GM12878 (cell line): ENCODE measurements around the gene PAK6. TPM values are rescaled to one million over a fixed set of nuclear protein-coding genes. Genes with fewer than 3 reads are reported as not detected.

Experiments used
- ATAC-seq: fragments of 200-7000 bp; cut with Tn5 transposase; 3 replicates; pipeline ENCODE4 v1.9.1; 2020; ENCODE audit warnings: mild to moderate bottlenecking, moderate library complexity
- BruUV-seq: library from RNA; stranded (reverse); fragments of 400-500 nt; replicated peaks from 2 replicates; lab custom pipeline; 2021; lab: Mats Ljungman, UMichigan
- CTCF ChIA-PET: fragments of 300-600 bp; sonication (Branson Sonifier 250); formaldehyde crosslinking; extraction: SDS; loops from one replicate; lab custom pipeline; 2021; ENCODE audit warnings: inconsistent platforms; lab: Yijun Ruan, JAX
- POLR2A ChIA-PET: fragments of 350-600 bp; formaldehyde crosslinking; extraction: SDS; loops from one replicate; lab custom pipeline; 2021; ENCODE audit warnings: inconsistent platforms; lab: Charles Lee
- RAD21 ChIA-PET: fragments of 300-600 bp; sonication (Branson Sonifier 250); formaldehyde crosslinking; loops from one replicate; lab custom pipeline; 2023; ENCODE audit warnings: antibody characterized with exemption; ENCODE audit not compliant: unreplicated experiment; lab: Charles Lee
- SMC1A ChIA-PET: fragments of 300-600 bp; sonication (Branson Sonifier 250); formaldehyde crosslinking; loops from one replicate; lab custom pipeline; 2023; ENCODE audit not compliant: unreplicated experiment, uncharacterized antibody; lab: Charles Lee
- DNase-seq: peaks from one replicate; pipeline ENCODE4 v3.0.0-alpha.2; 2011; ENCODE audit warnings: low read depth, low spot score
- FAIRE-seq: peaks from 3 replicates; lab custom pipeline; 2011; peaks lifted over from hg19 to GRCh38; lab: Jason Lieb, UNC
- H2AFZ ChIP-seq: 2 replicates; pipeline ENCODE4 v1.6.0; 2011; ENCODE audit warnings: low read depth, low read length, control low read depth; ENCODE audit not compliant: control insufficient read depth
- H3K27ac ChIP-seq: 2 replicates; pipeline ENCODE4 v1.5.1; 2011; ENCODE audit warnings: control low read depth; ENCODE audit not compliant: control insufficient read depth, insufficient read depth
- H3K27me3 ChIP-seq, 2 experiments: replicated peaks in 1 of 2; 2 replicates each; pipeline versions ENCODE4 v1.6.0 to v1.6.1; 2011; ENCODE audit warnings: low read length in 1 of 2; ENCODE audit not compliant: control insufficient read depth in 2 of 2, insufficient read depth in 2 of 2
- H3K36me3 ChIP-seq, 2 experiments: 2 replicates each; pipeline ENCODE4 v1.5.1; 2011; ENCODE audit warnings: low read length in 1 of 2; ENCODE audit not compliant: control insufficient read depth in 2 of 2, insufficient read depth in 2 of 2
- H3K4me1 ChIP-seq: 2 replicates; pipeline ENCODE4 v1.6.1; 2011; ENCODE audit warnings: mild to moderate bottlenecking, low read length, moderate library complexity, mixed read lengths; ENCODE audit not compliant: control insufficient read depth, insufficient read depth
- H3K4me2 ChIP-seq: 2 replicates; pipeline ENCODE4 v1.6.0; 2011; ENCODE audit warnings: control low read depth; ENCODE audit not compliant: control insufficient read depth, insufficient read depth
- H3K4me3 ChIP-seq: fragments of 200-600 bp; sonication (generic); 2 replicates; pipeline ENCODE4 v1.5.1; 2016
- H3K79me2 ChIP-seq: 2 replicates; pipeline ENCODE4 v1.6.0; 2011; ENCODE audit warnings: low read length; ENCODE audit not compliant: control insufficient read depth, insufficient read depth
- H3K9ac ChIP-seq: 2 replicates; pipeline ENCODE4 v1.8.0; 2011; ENCODE audit warnings: low read length, control low read depth, mixed read lengths; ENCODE audit not compliant: control insufficient read depth, insufficient read depth
- H3K9me3 ChIP-seq: replicated peaks from 3 replicates; pipeline ENCODE4 v1.5.1; 2011; ENCODE audit warnings: mild to moderate bottlenecking, low read length; ENCODE audit not compliant: control insufficient read depth, insufficient read depth
- H4K20me1 ChIP-seq: 2 replicates; pipeline ENCODE4 v1.6.0; 2011; ENCODE audit not compliant: control insufficient read depth, insufficient read depth
- ASH2L ChIP-seq: fragments of 300-600, 200-600 bp; sonication (generic); IDR thresholded peaks from 2 replicates; pipeline ENCODE4 v1.6.1; 2017; ENCODE audit warnings: low read depth, mild to moderate bottlenecking, borderline replicate concordance
- CBFB ChIP-seq: IDR thresholded peaks from 2 replicates; pipeline ENCODE4 v1.6.1; 2016; ENCODE audit warnings: antibody characterized with exemption, low read depth
- CBX5 ChIP-seq: sonication (generic); IDR thresholded peaks from 2 replicates; pipeline ENCODE4 v1.6.1; 2016; ENCODE audit warnings: low read depth, moderate library complexity, mild to moderate bottlenecking, inconsistent platforms
- CEBPB ChIP-seq, 2 experiments: fragments of 150-350 bp in 1 of 2; IDR thresholded peaks; 2 replicates each; pipeline ENCODE4 v1.6.1; 2012 to 2014; ENCODE audit warnings: low read depth in 2 of 2, low read length in 2 of 2, borderline replicate concordance in 1 of 2, inconsistent platforms in 1 of 2
- CHD2 ChIP-seq: IDR thresholded peaks from 2 replicates; pipeline ENCODE4 v1.6.1; 2011; ENCODE audit warnings: low read depth, low read length, improper control_type of control experiment, borderline replicate concordance
- HDAC6 ChIP-seq: fragments of 200-600 bp; sonication (generic); IDR thresholded peaks from one replicate; pipeline ENCODE4 v1.8.0; 2017; ENCODE audit warnings: antibody characterized with exemption; ENCODE audit not compliant: unreplicated experiment
- MTA3 ChIP-seq: IDR thresholded peaks from 2 replicates; pipeline ENCODE4 v1.6.1; 2012; ENCODE audit warnings: low read length, inconsistent platforms, borderline replicate concordance
- PAX5 ChIP-seq: IDR thresholded peaks from 2 replicates; pipeline ENCODE4 v1.6.1; 2011; ENCODE audit warnings: low read depth, low read length, borderline replicate concordance
- PML ChIP-seq: IDR thresholded peaks from 2 replicates; pipeline ENCODE4 v1.6.1; 2012; ENCODE audit warnings: low read length, inconsistent platforms
- POLR2AphosphoS2 ChIP-seq: IDR thresholded peaks from 2 replicates; pipeline ENCODE4 v1.6.1; 2011; ENCODE audit warnings: low read depth, mild to moderate bottlenecking, low read length, improper control_type of control experiment, moderate library complexity
- POLR2AphosphoS5 ChIP-seq: IDR thresholded peaks from 2 replicates; pipeline ENCODE4 v1.6.1; 2011; ENCODE audit warnings: mild to moderate bottlenecking, low read length, inconsistent platforms
- SP1 ChIP-seq: IDR thresholded peaks from one replicate; pipeline ENCODE4 v1.6.1; 2011; ENCODE audit warnings: low read depth, low read length
- STAT1 ChIP-seq: fragments of 450-650 bp; conservative IDR thresholded peaks from 2 replicates; pipeline ENCODE4 v1.6.1; 2014; ENCODE audit warnings: antibody characterized with exemption, mild to moderate bottlenecking
- YBX1 ChIP-seq: fragments of 450-650 bp; IDR thresholded peaks from 2 replicates; pipeline ENCODE4 v1.6.1; 2016; ENCODE audit warnings: antibody characterized with exemption
- ZNF24 ChIP-seq: fragments of 450-650 bp; IDR thresholded peaks from 2 replicates; pipeline ENCODE4 v1.6.1; 2017; ENCODE audit warnings: antibody characterized with exemption, mild to moderate bottlenecking
- ZNF384 ChIP-seq: IDR thresholded peaks from 2 replicates; pipeline ENCODE4 v1.6.1; 2012; ENCODE audit warnings: low read depth, mild to moderate bottlenecking, low read length, improper control_type of control experiment, borderline replicate concordance
- ZSCAN29 ChIP-seq: fragments of 450-650 bp; IDR thresholded peaks from 2 replicates; pipeline ENCODE4 v1.6.1; 2017; ENCODE audit warnings: mild to moderate bottlenecking, moderate library complexity
- whole genome bisulfite sequencing: methylation state at CpG from one replicate; pipeline ENCODE4 v1.1.6; 2016; ENCODE audit warnings: low lambda C conversion rate; ENCODE audit not compliant: insufficient replicate concordance, insufficient coverage; ENCODE audit errors: missing lambda C conversion rate; 5-methylcytosine and 5-hydroxymethylcytosine counted together
- in situ Hi-C: fragments of 300-500 bp; cut with MboI; formaldehyde crosslinking; loops from 9 replicates; pipeline ENCODE4 v1.14.3; 2018; ENCODE audit warnings: mixed read lengths
- intact Hi-C: fragments of 100-400 bp; cut with micrococcal nuclease; formaldehyde crosslinking; loops from one replicate; pipeline ENCODE4 v1.14.2; 2022; ENCODE audit not compliant: unreplicated experiment
- polyA plus RNA-seq, 11 experiments: library from polyadenylated mRNA; depleted of rRNA in 4 of 11; unstranded in 6 of 11; stranded (reverse) in 5 of 11; fragments of >200 nt; fragmentation: Nextera tagmentation in 4 of 11; fragmentation: Illumina TruSeq in 1 of 11; extraction: Ambion mirVana in 4 of 11; extraction: Trizol in 1 of 11; gene quantifications; 1 replicate in 1 of 11; 2 replicates in 10 of 11; pipeline versions ENCODE4 v1.2.1 to v1.2.3, GENCODE V29; 2011 to 2016; ENCODE audit warnings: inconsistent platforms in 2 of 11, missing spikeins in 2 of 11, low read depth in 1 of 11
- total RNA-seq, 4 experiments: library from RNA; depleted of rRNA in 3 of 4; stranded (reverse); fragments of >200 nt in 3 of 4; fragmentation: Illumina TruSeq in 1 of 4; extraction: Trizol in 1 of 4; gene quantifications; 2 replicates each; pipeline versions ENCODE4 v1.2.1 to v1.2.3, GENCODE V29; 2013 to 2021
- TF ChIP-seq, protein P1 (sequence below), 3 experiments: IDR thresholded peaks in 2 of 3; conservative IDR thresholded peaks in 1 of 3; 2 replicates each; pipeline ENCODE4 v1.5.1; 2011; ENCODE audit warnings: low read depth in 3 of 3, low read length in 3 of 3, mild to moderate bottlenecking in 3 of 3, control low read depth in 2 of 3, moderate library complexity in 2 of 3, inconsistent platforms in 1 of 3, mixed read lengths in 1 of 3; ENCODE audit not compliant: control insufficient read depth in 2 of 3, insufficient read depth in 1 of 3; ENCODE audit errors: extremely low read depth in 1 of 3
- TF ChIP-seq, protein P2 (sequence below): IDR thresholded peaks from 2 replicates; pipeline ENCODE4 v1.6.1; 2012; ENCODE audit warnings: low read depth, low read length, improper control_type of control experiment

Gene PAK6
- total and polyA plus RNA-seq, 10 of the 15 experiments (the other 5 are each of a cell fraction or from before 2014, with no cell fraction given) = 0.07 to 0.92 (median 0.31) TPM; not detected in 2

DNA sequence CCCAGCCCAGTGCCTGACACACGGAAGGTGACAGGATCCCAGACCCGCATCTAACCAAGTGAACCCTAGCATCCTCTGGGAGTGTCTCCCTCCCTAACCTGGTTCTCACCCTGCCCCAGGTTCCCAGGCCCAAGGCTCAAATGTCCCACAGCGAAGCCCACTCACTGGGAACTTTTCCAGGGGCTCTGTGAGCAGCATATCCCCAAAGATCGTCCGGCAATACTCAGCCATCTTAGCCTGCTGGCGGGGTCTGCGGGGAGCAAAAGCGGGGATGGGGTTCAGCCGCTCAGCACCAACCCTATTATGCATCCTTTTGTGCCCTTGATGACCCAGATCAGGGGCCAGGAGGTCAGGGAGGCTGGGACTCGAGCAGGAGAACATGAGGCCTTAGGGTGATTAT is 58.5 kb downstream of the PAK6 start:
- FAIRE-seq (no peak), DNase-seq (no peak), ATAC-seq (no peak)
- no peaks in the 10 kb centered on the region; the same call in 2 of the 3 replicates for H3K9me3 ChIP-seq
- RAD21 ChIA-PET = no interaction called here
- H3K27me3 ChIP-seq = no peaks in the 10 kb centered on the region; a peak in 2 of 4 replicates
- intact Hi-C loops (no loop called here), in situ Hi-C loops (no loop called here)
- H3K4me1 ChIP-seq = no peaks in the 10 kb centered on the region
- CTCF ChIA-PET = no interaction called here
- TF ChIP-seq ZNF24 = no peak
- TF ChIP-seq, protein P1, sequence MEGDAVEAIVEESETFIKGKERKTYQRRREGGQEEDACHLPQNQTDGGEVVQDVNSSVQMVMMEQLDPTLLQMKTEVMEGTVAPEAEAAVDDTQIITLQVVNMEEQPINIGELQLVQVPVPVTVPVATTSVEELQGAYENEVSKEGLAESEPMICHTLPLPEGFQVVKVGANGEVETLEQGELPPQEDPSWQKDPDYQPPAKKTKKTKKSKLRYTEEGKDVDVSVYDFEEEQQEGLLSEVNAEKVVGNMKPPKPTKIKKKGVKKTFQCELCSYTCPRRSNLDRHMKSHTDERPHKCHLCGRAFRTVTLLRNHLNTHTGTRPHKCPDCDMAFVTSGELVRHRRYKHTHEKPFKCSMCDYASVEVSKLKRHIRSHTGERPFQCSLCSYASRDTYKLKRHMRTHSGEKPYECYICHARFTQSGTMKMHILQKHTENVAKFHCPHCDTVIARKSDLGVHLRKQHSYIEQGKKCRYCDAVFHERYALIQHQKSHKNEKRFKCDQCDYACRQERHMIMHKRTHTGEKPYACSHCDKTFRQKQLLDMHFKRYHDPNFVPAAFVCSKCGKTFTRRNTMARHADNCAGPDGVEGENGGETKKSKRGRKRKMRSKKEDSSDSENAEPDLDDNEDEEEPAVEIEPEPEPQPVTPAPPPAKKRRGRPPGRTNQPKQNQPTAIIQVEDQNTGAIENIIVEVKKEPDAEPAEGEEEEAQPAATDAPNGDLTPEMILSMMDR (IDR thresholded peaks at IDR 0.05 in 2 of 3, conservative IDR thresholded peaks at IDR 0.05 in 1 of 3; ENCODE audit: control insufficient read depth in 2 of 3, extremely low read depth in 1 of 3, insufficient read depth in 1 of 3, low read depth in 3 of 3, low read length in 3 of 3) = no peak
- TF ChIP-seq STAT1 = no peak
- TF ChIP-seq ZNF384 = no peak
- no peak for TF ChIP-seq SP1
- no peak for TF ChIP-seq CBFB
- TF ChIP-seq ZSCAN29 = no peak
- TF ChIP-seq PML = no peak
- TF ChIP-seq CEBPB (IDR thresholded peaks at IDR 0.05; ENCODE audit: borderline replicate concordance in 1 of 2, low read depth in 2 of 2, low read length in 2 of 2) = no peak
- no peak for TF ChIP-seq CHD2
- TF ChIP-seq POLR2AphosphoS5 = no peak
- TF ChIP-seq, protein P2, sequence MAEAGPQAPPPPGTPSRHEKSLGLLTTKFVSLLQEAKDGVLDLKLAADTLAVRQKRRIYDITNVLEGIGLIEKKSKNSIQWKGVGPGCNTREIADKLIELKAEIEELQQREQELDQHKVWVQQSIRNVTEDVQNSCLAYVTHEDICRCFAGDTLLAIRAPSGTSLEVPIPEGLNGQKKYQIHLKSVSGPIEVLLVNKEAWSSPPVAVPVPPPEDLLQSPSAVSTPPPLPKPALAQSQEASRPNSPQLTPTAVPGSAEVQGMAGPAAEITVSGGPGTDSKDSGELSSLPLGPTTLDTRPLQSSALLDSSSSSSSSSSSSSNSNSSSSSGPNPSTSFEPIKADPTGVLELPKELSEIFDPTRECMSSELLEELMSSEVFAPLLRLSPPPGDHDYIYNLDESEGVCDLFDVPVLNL = no peak
- no peak for TF ChIP-seq PAX5
- TF ChIP-seq ASH2L = no peak
- TF ChIP-seq MTA3 = no peak
- no peak for TF ChIP-seq HDAC6
- no peak for TF ChIP-seq POLR2AphosphoS2
- no peak for TF ChIP-seq CBX5
- TF ChIP-seq YBX1 = no peak
- SMC1A ChIA-PET = interaction anchor here (0.5 kb wide), 1 partner anchor 20 kb away, joined by 3 read pairs; no protein-coding TSS in a partner anchor
- no peaks in the 10 kb centered on the region for H3K36me3 ChIP-seq
- H3K27ac ChIP-seq = no peak overlapping the region
- no peak overlapping the region for H3K4me2 ChIP-seq
- WGBS = 66% methylated on average over 10 of the region's 10 CpGs
- H2AFZ ChIP-seq = no peak overlapping the region
- no TSS peak for BruUV-seq
- H3K79me2 ChIP-seq = no peaks in the 10 kb centered on the region
- POLR2A ChIA-PET = no interaction called here
- no peak overlapping the region for H3K9ac ChIP-seq
- H3K4me3 ChIP-seq = no peak overlapping the region
- H4K20me1 ChIP-seq = no peaks in the 10 kb centered on the region
